ENCODE data around the gene CNGA2.

DNA sequence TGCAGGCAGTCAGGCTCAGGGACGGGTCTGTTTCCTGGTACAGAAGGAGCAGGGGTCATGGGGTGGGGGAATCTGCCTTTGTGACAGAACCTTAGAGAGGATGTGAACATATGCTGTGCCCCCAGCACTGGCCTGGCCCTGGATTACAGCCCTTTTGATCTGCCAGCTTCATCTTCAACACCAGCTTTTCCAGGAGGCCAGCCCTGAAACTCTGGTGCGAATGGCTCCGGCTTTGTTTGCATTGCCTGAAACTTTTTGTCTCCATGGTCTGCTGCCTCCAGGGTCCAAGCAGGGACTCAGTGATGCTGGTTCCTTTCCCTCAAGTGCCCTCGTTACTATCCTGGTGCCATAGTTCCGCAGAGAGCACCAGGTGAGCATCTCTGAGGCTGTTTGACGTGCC, 2.1 kb downstream of the CNGA2 start:
- TF ChIP-seq, protein P1, sequence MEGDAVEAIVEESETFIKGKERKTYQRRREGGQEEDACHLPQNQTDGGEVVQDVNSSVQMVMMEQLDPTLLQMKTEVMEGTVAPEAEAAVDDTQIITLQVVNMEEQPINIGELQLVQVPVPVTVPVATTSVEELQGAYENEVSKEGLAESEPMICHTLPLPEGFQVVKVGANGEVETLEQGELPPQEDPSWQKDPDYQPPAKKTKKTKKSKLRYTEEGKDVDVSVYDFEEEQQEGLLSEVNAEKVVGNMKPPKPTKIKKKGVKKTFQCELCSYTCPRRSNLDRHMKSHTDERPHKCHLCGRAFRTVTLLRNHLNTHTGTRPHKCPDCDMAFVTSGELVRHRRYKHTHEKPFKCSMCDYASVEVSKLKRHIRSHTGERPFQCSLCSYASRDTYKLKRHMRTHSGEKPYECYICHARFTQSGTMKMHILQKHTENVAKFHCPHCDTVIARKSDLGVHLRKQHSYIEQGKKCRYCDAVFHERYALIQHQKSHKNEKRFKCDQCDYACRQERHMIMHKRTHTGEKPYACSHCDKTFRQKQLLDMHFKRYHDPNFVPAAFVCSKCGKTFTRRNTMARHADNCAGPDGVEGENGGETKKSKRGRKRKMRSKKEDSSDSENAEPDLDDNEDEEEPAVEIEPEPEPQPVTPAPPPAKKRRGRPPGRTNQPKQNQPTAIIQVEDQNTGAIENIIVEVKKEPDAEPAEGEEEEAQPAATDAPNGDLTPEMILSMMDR (IDR thresholded peaks at IDR 0.05; ENCODE audit: low read length), result no peak
- no peak for TF ChIP-seq EZH2phosphoT487 (IDR thresholded peaks at IDR 0.05; ENCODE audit: low read length)
- no peak for TF ChIP-seq EZH2 (optimal IDR thresholded peaks at IDR 0.05; ENCODE audit: low read depth, low read length)

All from MM.1S (cell line).